ENCODE measurements around the gene ELMOD1. TPM values are rescaled to one million over a fixed set of nuclear protein-coding genes. Genes with fewer than 3 reads are reported as not detected.

Gene ELMOD1
- total and polyA plus RNA-seq, 10 of the 15 experiments (the other 5 are each of a cell fraction or from before 2014, with no cell fraction given) = not detected

GRCh38 chr11:107661656-107662055, 70.7 kb downstream of the ELMOD1 start:
- Histone ChIP-seq H3K36me3 (ENCODE audit: control insufficient read depth in 2 of 2, insufficient read depth in 2 of 2, low read length in 1 of 2) (no peaks in the 10 kb centered on the region), H3K4me3 (no peak overlapping the region), H3K9ac (ENCODE audit: control insufficient read depth, insufficient read depth, low read length) (no peak overlapping the region), H3K27me3 (replicated peaks in 1 of 2; ENCODE audit: control insufficient read depth in 2 of 2, insufficient read depth in 2 of 2, low read length in 1 of 2) (peaks cover 0 to 2% of the 10 kb centered on the region in 2 experiments; a peak in 2 of 4 replicates), H3K4me1 (ENCODE audit: control insufficient read depth, insufficient read depth, low read length) (no peaks in the 10 kb centered on the region), H3K4me2 (ENCODE audit: control insufficient read depth, insufficient read depth) (no peak overlapping the region), H3K9me3 (replicated peaks; ENCODE audit: control insufficient read depth, insufficient read depth, low read length) (no peaks in the 10 kb centered on the region), H2AFZ (ENCODE audit: control insufficient read depth, low read depth, low read length) (no peak overlapping the region), H3K79me2 (ENCODE audit: control insufficient read depth, insufficient read depth, low read length) (no peaks in the 10 kb centered on the region), H4K20me1 (ENCODE audit: control insufficient read depth, insufficient read depth) (no peaks in the 10 kb centered on the region; the same call in 1 of the 2 replicates), H3K27ac (ENCODE audit: control insufficient read depth, insufficient read depth) (no peak overlapping the region)
- intact Hi-C loops (cut with micrococcal nuclease; ENCODE audit: unreplicated experiment) = no loop called here
- ATAC-seq = no peak
- 52% methylated on average over 1 of the region's 1 CpG for WGBS (ENCODE audit: insufficient coverage, insufficient replicate concordance, low lambda C conversion rate, missing lambda C conversion rate)
- RAD21 ChIA-PET (ENCODE audit: unreplicated experiment) = interaction anchor here (0.9 to 1.1 kb wide), 2 partner anchors 9 to 11 kb away, joined by 4 read pairs; no protein-coding TSS in a partner anchor
- in situ Hi-C loops (cut with MboI) = no loop called here
- no peak for DNase-seq (ENCODE audit: low read depth, low spot score)
- BruUV-seq (replicated peaks) = no TSS peak
- POLR2A ChIA-PET = interaction anchor here (0.6 kb wide), 2 partner anchors 14 to 78 kb away, joined by 4 read pairs; no protein-coding TSS in a partner anchor
- SMC1A ChIA-PET (ENCODE audit: uncharacterized antibody, unreplicated experiment) = interaction anchor here (1.9 kb wide), 1 partner anchor 9 kb away, joined by 7 read pairs; no protein-coding TSS in a partner anchor
- CTCF ChIA-PET = interaction anchor here (0.6 to 1.1 kb wide), 3 partner anchors 11 to 717 kb away, joined by 3 read pairs; no protein-coding TSS in a partner anchor
- TF ChIP-seq WRNIP1 (IDR thresholded peaks at IDR 0.05; ENCODE audit: borderline replicate concordance, low read depth, low read length) (no peak), RAD51 (IDR thresholded peaks at IDR 0.05) (no peak), NFYB (IDR thresholded peaks at IDR 0.05; ENCODE audit: insufficient read depth, low read depth, low read length) (no peak), CUX1 (IDR thresholded peaks at IDR 0.05; ENCODE audit: insufficient replicate concordance, low read depth, low read length) (no peak), ZBED1 (IDR thresholded peaks at IDR 0.05; ENCODE audit: borderline replicate concordance) (no peak), CHD1 (IDR thresholded peaks at IDR 0.05; ENCODE audit: low read depth, low read length) (no peak), NBN (IDR thresholded peaks at IDR 0.05) (no peak), MEF2A (IDR thresholded peaks at IDR 0.05; ENCODE audit: insufficient read depth, low read depth, low read length) (no peak), ZNF384 (IDR thresholded peaks at IDR 0.05; ENCODE audit: borderline replicate concordance, low read depth, low read length) (no peak), E4F1 (IDR thresholded peaks at IDR 0.05; ENCODE audit: borderline replicate concordance, partially characterized antibody) (no peak), MYB (IDR thresholded peaks at IDR 0.05; ENCODE audit: borderline replicate concordance, low read depth, low read length) (no peak), MTA2 (IDR thresholded peaks at IDR 0.05; ENCODE audit: low read depth) (no peak), PAX8 (IDR thresholded peaks at IDR 0.05) (no peak)
- FAIRE-seq = no peak

Measured in GM12878 (cell line).